Motor neuron (in vitro differentiated cells): ENCODE data around the gene NUP188. TPM values are rescaled to one million over a fixed set of nuclear protein-coding genes. Genes with fewer than 3 reads are reported as not detected.
"Not testable (repeated sequence)": the region's sequence is repeated elsewhere in the genome, so short reads cannot be mapped to it uniquely, and the experiment has no call there.

ENCODE experiments used
- ATAC-seq, 8 experiments: fragments of 200-7000 bp; cut with Tn5 transposase; replicated peaks in 6 of 8; 2 replicates each; pipeline ENCODE4 v1.8.0; 2021; ENCODE audit warnings: mild to moderate bottlenecking in 8 of 8, moderate library complexity in 8 of 8
- H3K27ac ChIP-seq, 2 donors: fragments of 250-450 bp; sonication (Bioruptor Pico); 2 replicates each; pipeline ENCODE4 v1.9.0; 2021; ENCODE audit warnings: antibody characterized with exemption in 2 of 2, mild to moderate bottlenecking in 2 of 2, moderate library complexity in 1 of 2
- H3K4me1 ChIP-seq, 2 donors: fragments of 250-450 bp; sonication (Bioruptor Pico); replicated peaks in 1 of 2; 2 replicates each; pipeline ENCODE4 v1.6.1; 2021; ENCODE audit warnings: antibody characterized with exemption in 2 of 2, mild to moderate bottlenecking in 2 of 2, moderate library complexity in 1 of 2
- H3K4me3 ChIP-seq, 5 donors: fragments of 250-450 bp; sonication (Bioruptor Pico); 2 replicates each; pipeline ENCODE4 v1.9.0; 2021; ENCODE audit warnings: antibody characterized with exemption in 5 of 5, mild to moderate bottlenecking in 5 of 5, moderate library complexity in 4 of 5
- WGBS, 10 experiments: fragments of 450-650 bp; shearing (Covaris generic); methylation state at CpG; one replicate each; pipeline ENCODE4 v1.0.0; 2022; 5-methylcytosine and 5-hydroxymethylcytosine counted together
- in situ Hi-C, 9 experiments: fragments of 400-800 bp; cut with MboI; loops; one replicate each; pipeline ENCODE4 v1.15.0; 2021; ENCODE audit warnings: low sequenced_read_pairs in 9 of 9, low pct_unique_long_range_greater_than_20kb in 2 of 9; ENCODE audit not compliant: unreplicated experiment in 9 of 9
- total RNA-seq, 8 experiments: library from RNA; unstranded; fragments of 300-600 nt; gene quantifications; 2 replicates each; pipeline versions ENCODE4 v1.2.3 to v1.2.4, GENCODE V29; 2022

Gene NUP188
- total RNA-seq, 8 experiments from 2014 or later, result 16.3 to 69.4 (median 21.6) TPM

- peak in 1 of 8 experiments; percentile 14 for ATAC-seq
- Histone ChIP-seq H3K27ac (no peak overlapping the region), H3K4me3 (no peak overlapping the region), H3K4me1 (no peaks in the 10 kb centered on the region)
- WGBS, 10 experiments, result 36 to 100% (median 50%) methylated on average over 1 to 6 of the region's 15 CpGs; no CpG with 5 or more reads in 5 of the 10 experiments
- in situ Hi-C loops, result no loop called here
Measured at GRCh38 chr9:128940271-128940921, 7.1 kb upstream of the NUP188 start.

GRCh38 chr9:128940946-128941755 lies 6.3 kb upstream of the NUP188 start:
- peak in 2 of 8 experiments; percentile 8 to 13 for ATAC-seq
- no peak overlapping the region for H3K27ac ChIP-seq
- H3K4me3 ChIP-seq, result no peak overlapping the region
- no peaks in the 10 kb centered on the region for H3K4me1 ChIP-seq
- 67 to 100% (median 100%) methylated on average over 1 to 3 of the region's 12 CpGs; no CpG with 5 or more reads in 5 of the 10 experiments for WGBS, 10 experiments
- in situ Hi-C loops, result no loop called here

DNA sequence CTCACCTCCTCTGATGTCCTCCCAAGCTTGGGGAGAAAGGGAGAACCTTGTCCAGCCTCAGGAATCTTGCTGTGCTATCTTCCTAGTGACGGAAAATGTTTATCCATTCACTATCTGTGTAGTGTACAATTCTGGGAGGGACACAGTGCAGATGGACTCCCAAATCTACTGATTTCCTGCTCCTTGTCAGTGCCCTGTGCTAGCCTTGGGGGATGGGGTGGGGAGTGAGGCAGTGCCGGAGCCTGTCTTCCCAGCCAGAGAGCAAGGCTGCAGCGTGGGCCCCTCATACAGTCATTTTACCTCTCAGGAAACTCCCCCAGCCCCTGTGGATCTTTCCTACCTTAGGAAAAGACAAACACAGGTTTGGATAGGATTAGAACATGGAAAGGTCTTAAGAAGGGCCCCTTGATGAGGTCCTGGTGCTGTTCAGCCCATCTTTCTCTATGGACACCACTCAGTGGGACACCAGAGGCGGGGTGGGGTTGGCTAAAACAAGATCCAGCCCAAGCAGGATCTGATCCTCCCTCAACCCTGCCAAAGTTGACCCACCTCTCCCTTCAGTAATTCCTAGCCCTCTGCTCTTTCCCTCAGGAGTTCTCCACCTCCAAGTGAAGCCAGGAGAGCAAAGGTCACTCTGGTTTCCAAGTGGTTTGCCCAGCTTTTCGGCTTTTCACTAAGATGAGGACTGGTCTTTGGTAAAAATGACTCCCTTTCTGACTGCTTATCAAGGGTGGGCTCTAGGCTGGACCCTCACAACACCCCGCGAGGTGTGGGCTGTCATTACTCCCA lies 3.5 kb upstream of the NUP188 start:
- H3K4me1 ChIP-seq, result peaks cover 5 to 10% of the 10 kb centered on the region in 2 donors
- WGBS, 10 experiments, result 80 to 100% (median 91%) methylated on average over 1 to 4 of the region's 7 CpGs; no CpG with 5 or more reads in 2 of the 10 experiments
- no peak for ATAC-seq
- H3K27ac ChIP-seq, result no peak overlapping the region
- in situ Hi-C loops, result no loop called here
- H3K4me3 ChIP-seq, result no peak overlapping the region

GRCh38 chr9:128944966-128945365 lies 2.5 kb upstream of the NUP188 start:
- H3K27ac ChIP-seq, ATAC-seq, in situ Hi-C loops, H3K4me3 ChIP-seq, H3K4me1 ChIP-seq: not testable (repeated sequence)
- WGBS, 10 experiments, result 80 to 100% (median 88%) methylated on average over 2 to 5 of the region's 7 CpGs; no CpG with 5 or more reads in 3 of the 10 experiments

DNA sequence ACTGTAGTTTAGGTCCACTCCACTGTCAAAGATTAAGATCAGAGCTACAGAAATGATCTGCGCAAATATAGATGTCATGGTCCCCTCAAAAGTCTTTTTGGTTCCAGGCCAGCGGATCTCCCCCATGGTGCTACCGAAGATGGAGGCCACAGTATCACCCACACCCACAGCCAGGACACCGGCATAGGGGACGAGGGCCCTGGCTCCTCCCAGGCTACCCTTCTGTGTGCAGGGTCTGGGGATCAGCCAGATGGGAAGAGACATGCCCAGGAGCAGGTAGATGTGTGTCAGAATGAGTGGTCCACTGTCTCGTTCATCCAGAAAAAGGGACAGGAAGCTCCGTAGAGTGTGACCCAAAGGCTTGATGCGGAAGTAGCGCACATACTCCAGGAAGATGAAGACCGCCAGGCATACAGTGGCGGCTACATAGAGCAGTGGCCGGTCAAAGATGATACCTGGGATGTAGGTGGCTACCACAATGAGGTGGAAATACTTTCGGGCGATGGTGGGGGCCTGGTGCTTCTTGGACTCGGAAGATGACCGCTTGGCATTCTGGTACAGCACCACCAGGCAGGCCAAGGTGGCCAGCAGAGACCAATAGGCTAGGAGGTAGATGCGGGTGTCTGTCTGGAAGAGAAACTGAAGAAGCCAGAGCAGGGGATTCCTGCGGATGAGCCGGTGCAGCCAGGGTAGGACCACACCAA lies 1.5 kb upstream of the NUP188 start:
- Histone ChIP-seq H3K27ac (no peak overlapping the region), H3K4me3 (no peak overlapping the region), H3K4me1 (peaks cover 5 to 10% of the 10 kb centered on the region in 2 donors)
- in situ Hi-C loops, result no loop called here
- 80 to 100% (median 97%) methylated on average over 1 to 13 of the region's 19 CpGs; no CpG with 5 or more reads in 2 of the 10 experiments for WGBS, 10 experiments
- ATAC-seq, result no peak

DNA sequence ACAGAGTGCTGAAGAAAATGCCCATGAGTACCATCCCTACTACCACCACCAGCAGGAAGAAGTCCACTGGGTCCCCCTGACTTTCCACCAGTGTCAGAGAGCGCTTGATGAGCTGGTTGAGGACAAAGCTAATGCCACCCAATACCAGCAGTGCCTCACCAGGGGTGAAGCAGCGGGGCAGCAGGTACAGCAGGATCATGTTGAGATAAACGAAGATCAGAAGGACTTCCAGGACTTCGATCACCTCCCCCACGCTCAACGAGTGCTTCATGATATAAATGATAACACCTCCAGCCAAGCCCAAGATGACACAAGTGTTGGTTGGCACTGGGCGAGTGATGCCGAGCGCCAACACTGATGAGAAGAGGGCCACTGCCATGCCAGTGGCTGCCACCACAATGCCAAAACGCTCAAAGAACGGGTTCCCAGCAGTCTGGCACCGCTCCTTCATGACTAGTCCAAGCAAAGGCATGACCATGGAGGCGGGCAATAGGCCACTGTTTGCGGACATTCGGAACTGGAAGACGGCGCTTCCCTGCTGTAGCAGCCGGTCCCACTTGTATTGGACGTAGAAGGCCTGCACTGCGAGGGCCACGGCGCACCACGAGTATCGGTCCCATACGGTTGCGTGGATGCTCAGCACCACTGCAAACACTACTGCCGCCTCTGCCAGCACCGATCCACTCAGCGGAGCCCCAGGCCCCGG lies 775 bp upstream of the NUP188 start:
- ATAC-seq, result peak; percentile 33 to 54 (median 46)
- peak overlapping the region; percentile 69 to 89 (median 83) for H3K4me3 ChIP-seq
- WGBS, 10 experiments, result 19 to 100% (median 59%) methylated on average over 1 to 11 of the region's 30 CpGs; no CpG with 5 or more reads in 1 of the 10 experiments
- H3K4me1 ChIP-seq, result peaks cover 5 to 10% of the 10 kb centered on the region in 2 donors
- peak overlapping the region; percentile 72 to 85 for H3K27ac ChIP-seq
- in situ Hi-C loops, result no loop called here

GRCh38 chr9:128947277-128947526 lies 297 bp upstream of the NUP188 start:
- in situ Hi-C loops, result no loop called here
- 0% methylated on average over 1 to 5 of the region's 20 CpGs; no CpG with 5 or more reads in 8 of the 10 experiments for WGBS, 10 experiments
- H3K4me1 ChIP-seq, result peaks cover 5 to 10% of the 10 kb centered on the region in 2 donors
- peak overlapping the region; percentile 72 to 85 for H3K27ac ChIP-seq
- ATAC-seq, result peak in 2 of 8 experiments; percentile 30 to 36
- peak overlapping the region; percentile 69 to 89 (median 83) for H3K4me3 ChIP-seq

DNA sequence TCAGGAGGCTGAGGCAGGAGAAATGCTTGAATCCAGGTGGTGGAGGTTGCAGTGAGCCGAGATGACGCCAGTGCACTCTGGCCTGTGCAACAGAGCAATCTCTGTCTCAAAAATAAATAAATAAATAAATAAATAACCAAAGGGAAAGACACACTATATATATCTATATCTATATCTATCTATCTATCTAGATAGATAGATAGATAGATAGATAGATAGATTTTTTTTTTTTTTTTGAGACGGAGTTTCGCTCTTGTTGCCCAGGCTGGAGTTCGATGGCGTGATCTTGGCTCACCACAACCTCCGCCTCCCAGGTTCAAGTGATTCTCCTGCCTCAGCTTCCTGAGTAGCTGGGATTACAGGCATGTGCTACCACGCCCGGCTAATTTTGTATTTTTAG lies 13.9 kb downstream of the NUP188 start:
- 87 to 100% (median 100%) methylated on average over 1 to 7 of the region's 9 CpGs; no CpG with 5 or more reads in 3 of the 10 experiments for WGBS, 10 experiments
- H3K4me1 ChIP-seq, in situ Hi-C loops, H3K27ac ChIP-seq, ATAC-seq, H3K4me3 ChIP-seq: not testable (repeated sequence)

- Histone ChIP-seq H3K4me1 (no peaks in the 10 kb centered on the region), H3K27ac (no peak overlapping the region), H3K4me3 (no peak overlapping the region)
- 57 to 100% (median 93%) methylated on average over 1 to 4 of the region's 5 CpGs; no CpG with 5 or more reads in 1 of the 10 experiments for WGBS, 10 experiments
- ATAC-seq, result no peak
- in situ Hi-C loops, result no loop called here
Measured at GRCh38 chr9:128969491-128969890, 22.0 kb downstream of the NUP188 start.

DNA sequence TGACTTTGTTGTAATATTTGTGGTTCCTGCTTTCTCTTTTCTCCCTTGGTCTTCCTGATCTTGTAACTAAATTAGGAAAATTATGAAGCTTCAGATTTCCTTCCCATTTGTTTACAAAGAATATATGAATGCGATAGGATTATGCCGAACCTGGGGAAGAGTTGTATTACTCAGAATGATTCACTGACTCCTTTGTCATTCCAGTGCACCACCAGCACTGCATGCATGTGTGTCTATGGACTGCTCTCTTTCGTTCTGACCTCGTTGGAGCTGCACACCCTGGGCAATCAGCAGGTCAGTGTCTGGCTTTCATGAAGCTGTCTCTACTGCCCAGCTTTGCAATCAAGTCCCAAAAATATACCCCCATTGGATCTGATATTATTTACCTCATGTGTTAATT lies 25.5 kb downstream of the NUP188 start:
- no peak overlapping the region for H3K4me3 ChIP-seq
- peak in 2 of 8 experiments; percentile 90 to 97 for ATAC-seq
- 0 to 100% (median 88%) methylated on average over 1 to 4 of the region's 4 CpGs; no CpG with 5 or more reads in 1 of the 10 experiments for WGBS, 10 experiments
- no peak overlapping the region for H3K27ac ChIP-seq
- in situ Hi-C loops, result no loop called here
- no peaks in the 10 kb centered on the region for H3K4me1 ChIP-seq

DNA sequence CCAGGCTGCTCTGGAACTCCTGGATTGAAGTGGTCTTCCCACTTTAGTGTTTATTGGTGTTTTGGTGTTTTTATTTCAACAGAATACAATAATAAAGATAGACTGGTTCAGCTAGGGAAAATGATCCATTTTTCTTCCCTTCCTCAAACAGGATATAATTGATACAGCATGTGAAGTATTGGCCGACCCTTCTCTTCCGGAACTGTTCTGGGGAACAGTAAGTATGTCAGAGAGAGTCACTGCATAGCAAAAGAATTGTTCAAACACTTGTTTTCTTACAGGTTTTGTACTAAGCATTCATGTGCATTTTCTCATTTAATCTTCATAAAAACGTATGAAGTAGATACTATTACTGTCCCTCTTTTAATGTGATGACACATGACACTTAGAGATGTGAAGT lies 31.6 kb downstream of the NUP188 start:
- in situ Hi-C loops, result loop anchor here in 2 of 9 experiments (25.0 kb wide), 2 partner anchors 367 to 392 kb away; no protein-coding TSS in a partner anchor
- WGBS, 10 experiments, result 22 to 100% (median 75%) methylated on average over 1 to 3 of the region's 3 CpGs; no CpG with 5 or more reads in 2 of the 10 experiments
- H3K27ac ChIP-seq, result no peak overlapping the region
- no peak overlapping the region for H3K4me3 ChIP-seq
- no peak for ATAC-seq
- H3K4me1 ChIP-seq, result no peaks in the 10 kb centered on the region

DNA sequence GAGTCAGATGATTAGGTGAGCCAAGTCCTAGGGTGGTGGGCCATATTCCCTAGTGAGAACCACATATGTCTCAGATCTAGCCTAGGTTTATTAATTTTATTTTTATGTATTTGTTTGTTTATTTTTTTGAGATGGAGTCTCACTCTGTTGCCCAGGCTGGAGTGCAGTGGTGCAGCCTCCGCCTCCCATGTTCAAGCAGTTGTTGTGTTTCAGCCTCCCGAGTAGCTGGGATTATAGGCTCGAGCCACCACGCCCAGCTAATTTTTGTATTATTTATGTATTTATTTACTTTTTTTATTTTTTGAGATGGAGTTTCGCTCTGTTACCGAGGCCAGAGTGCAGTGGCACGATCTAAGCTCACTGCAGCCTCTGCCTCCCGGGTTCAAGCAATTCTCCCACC lies 36.0 kb downstream of the NUP188 start:
- no peak overlapping the region for H3K4me3 ChIP-seq
- H3K27ac ChIP-seq, result no peak overlapping the region
- no peaks in the 10 kb centered on the region for H3K4me1 ChIP-seq
- in situ Hi-C loops, result loop anchor here in 2 of 9 experiments (25.0 kb wide), 2 partner anchors 371 to 396 kb away; no protein-coding TSS in a partner anchor
- no peak for ATAC-seq
- WGBS, 10 experiments, result 89 to 100% (median 97%) methylated on average over 1 to 8 of the region's 8 CpGs
